Hippocampal formation (tissue), 2 donors: ENCODE results near the gene SMIM35.

ENCODE experiments used
- DNase-seq, 2 donors: peaks; one replicate each; lab custom pipeline; 2025; lab: John Stamatoyannopoulos, UW

SMIM35 gene

DNA sequence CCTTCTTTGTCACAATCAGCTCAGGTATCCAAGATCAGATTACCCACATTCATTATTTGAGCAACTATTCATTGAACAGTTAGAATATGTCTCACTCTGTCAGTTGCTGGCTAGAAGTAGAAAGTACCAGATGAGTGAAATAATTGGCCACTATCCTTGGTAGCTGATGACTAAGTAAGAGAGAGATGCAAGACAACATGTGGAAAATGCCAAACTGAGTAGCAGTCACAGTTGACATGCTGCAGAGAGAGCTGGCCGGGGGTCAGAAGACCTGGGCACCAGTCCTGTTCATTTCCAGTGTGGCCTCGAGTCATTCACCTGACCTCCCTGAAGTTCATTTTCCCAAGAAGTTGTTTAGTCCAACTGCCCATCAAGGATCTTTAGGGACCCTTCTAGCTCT is 22.5 kb upstream of the SMIM35 start:
- no peak for DNase-seq

DNA sequence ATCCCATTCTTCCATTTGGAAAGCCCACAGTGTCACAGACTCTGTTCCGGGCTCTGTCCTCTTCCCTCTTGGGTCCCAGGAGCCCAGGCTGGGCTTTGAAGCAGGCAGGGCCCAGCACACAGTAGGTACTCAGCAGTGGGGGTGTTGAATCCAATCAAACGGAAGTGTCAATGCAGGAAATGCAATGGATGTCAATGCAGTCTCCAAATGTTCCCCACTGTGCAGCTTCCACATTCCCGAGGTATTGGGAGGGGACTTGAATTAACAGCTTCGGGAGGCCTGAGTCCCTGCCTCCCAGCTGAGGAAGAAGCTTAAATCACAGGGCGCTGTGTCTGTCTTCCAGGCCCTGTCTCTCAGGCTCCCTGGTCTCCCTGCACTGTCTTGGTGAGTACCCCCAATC is 21.8 kb upstream of the SMIM35 start:
- DNase-seq = no peak

DNA sequence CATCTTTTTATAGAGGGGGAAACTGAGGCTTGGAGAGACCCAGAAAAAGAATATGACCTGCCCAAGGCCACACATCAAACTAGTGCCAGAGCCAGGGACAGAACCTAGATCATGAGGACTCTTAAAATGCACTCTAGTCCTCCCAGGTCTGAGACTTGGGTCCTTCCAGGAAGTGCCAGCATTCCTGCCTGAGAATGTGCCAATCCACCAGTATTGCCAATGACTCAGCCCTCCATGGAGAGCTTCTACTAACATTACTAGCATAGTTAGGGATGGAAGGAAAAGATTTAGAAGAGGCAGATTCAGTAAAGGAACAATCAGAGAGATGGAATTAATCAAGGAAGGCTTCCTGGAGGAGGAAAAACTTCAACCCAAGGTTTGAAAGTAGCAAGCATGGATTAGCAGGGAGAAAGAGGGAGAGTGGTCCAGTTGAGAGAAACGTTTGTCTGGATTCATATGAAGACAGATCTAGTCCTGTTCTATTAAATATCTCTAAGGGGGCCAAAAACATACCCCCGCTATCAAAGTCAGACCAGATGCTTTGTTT is 20.1 kb upstream of the SMIM35 start:
- no peak for DNase-seq

DNA sequence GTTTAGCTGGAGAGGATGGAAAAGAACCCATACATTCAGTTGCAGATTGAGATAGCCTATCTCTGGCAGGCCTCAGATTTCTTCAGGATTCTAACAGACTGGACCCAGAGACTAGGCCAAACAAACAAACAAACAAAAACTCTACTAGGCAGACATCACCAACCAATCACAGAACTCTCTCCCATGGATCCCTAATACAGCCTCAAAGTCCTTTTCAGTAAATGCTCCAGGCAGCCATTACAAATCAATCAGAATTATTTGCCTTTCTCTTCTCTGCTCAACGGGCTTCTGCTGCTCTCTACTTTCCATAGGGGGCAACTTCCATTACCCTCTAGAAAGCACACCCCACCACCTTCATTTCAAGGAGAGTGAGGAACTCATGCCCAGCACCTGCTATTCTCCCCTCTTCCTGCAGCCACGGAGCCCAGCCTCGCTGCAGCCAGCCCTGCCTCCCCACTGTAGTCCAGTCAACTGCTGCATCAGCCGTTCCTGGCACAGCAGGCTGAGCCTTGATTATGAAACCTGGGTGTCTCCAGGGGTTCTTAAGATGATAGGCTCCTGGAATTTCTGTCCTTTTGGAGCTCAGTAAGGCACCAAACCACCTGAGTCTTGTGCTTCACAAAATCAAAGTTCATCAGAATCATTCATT is 19.0 kb upstream of the SMIM35 start:
- DNase-seq = no peak

- no peak for DNase-seq
These were observed 17.7 kb upstream of the SMIM35 start for GRCh38 chr11:118104491-118104890.

DNA sequence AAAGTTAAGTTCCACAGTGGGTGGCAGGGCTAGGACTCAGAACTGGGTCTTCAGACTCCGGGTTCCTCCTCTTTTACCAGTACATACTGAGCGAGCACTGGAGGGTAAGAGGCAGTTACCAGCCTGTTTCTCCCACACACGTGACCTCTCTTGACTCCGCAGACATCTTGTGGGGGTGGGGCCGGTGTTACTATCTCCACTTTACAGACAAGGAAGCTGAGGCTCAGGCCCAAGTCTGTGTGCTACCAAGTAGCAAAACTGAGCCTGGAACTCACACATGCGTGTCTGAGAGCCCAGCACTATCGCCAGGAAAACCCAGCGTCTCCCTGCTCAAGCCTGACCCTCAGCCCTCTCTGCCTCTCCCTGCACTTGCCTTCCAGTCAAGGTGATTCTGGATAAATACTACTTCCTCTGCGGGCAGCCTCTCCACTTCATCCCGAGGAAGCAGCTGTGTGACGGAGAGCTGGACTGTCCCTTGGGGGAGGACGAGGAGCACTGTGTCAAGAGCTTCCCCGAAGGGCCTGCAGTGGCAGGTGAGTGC is 16.0 kb upstream of the SMIM35 start:
- DNase-seq = no peak

- DNase-seq = no peak
These were observed 14.0 kb upstream of the SMIM35 start for GRCh38 chr11:118100691-118101232.

DNA sequence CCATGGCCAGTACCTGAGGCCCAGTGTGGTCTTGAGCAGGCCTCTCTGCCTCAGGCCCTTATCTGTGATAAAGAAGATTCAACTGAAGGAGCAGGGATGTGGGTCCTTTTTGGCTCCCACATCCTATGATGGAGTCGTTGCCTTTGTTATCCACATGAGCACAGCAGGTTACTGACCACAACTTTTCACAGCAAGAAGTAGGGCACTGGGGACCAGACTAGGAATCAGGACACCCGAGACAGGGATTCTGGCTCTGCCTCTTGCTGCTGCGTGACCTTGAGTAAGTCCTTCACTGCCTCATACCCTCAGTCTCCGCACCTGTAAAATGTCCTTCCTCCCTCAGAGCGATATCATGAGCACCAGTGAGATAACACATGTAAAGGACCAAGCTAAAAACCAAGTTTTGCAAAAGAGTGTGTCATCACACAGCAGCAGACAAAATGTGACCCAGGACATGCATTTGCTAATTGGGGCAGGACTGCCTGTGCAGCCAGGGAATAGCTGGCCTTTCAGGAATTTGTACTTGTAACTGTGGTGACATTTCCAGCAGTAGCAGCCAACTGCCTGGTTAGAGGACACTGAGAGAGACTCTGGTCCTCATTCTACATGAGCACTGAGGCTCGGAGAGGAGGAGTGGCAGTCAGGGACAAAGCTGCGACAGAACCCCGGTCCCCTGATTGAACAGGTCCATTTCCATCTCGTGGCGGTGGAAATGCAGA is 13.2 kb upstream of the SMIM35 start:
- DNase-seq = no peak

DNA sequence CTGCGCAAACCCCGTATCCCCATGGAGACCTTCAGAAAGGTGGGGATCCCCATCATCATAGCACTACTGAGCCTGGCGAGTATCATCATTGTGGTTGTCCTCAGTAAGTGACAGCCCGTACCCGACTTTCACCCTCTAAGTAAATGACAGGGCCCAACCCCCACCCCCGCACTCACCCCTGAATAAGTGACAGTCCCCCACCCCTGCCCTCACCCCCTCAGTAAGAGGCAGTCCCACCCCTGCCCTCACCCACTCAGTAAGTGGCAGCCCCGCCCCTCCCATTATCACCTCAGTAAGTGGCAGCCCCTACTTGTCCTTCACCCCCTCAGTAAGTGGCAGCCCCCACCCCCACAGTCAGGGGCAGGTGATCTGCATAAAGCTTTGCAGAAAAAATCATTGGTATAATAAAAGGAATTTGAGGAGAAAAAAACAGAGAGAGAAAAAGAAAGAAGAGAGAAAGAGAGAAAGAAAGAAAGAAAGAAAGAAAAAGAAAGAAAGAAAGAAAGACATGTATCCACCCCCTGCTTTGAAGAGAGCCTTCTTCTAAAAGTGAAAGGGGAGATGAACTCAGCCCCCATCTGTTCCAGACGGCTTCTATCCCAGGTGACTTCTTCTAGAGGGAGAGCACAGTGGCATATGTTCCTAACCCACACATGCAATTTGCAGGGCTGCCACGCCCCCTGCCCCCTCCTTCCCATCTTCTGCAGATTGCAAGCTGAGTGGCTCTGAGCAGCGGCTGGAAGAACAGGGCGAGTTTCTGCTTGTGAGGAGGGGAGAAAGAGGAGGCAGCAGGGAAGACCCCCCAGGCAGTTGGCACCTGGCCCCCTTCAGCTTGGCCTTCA is 12.5 kb upstream of the SMIM35 start:
- DNase-seq = no peak

GRCh38 chr11:118095967-118096367 is 9.2 kb upstream of the SMIM35 start:
- DNase-seq = no peak

DNA sequence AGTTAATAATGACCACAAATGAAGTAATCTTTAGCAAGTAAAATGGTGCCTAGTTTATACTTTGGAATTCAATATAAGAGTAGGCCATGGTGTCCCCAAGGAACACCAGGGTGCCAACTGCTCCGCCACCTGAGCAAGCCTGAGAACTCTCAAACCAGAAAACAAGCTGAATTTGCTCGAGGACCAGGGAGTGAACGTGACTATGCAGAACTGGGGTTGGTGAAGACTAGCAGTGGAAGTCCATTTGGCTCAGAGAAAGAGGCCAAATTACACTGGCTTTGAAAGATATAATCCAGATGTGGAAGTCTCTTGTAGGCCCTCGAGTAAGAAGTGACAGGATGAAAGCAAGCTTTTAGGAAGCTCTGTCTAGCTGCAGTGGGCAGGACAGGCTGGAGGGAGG is 8.7 kb upstream of the SMIM35 start:
- DNase-seq = no peak

GRCh38 chr11:118092907-118093571 is 6.3 kb upstream of the SMIM35 start:
- no peak for DNase-seq

- no peak for DNase-seq
These were observed 4.9 kb upstream of the SMIM35 start for GRCh38 chr11:118091690-118092089.

DNA sequence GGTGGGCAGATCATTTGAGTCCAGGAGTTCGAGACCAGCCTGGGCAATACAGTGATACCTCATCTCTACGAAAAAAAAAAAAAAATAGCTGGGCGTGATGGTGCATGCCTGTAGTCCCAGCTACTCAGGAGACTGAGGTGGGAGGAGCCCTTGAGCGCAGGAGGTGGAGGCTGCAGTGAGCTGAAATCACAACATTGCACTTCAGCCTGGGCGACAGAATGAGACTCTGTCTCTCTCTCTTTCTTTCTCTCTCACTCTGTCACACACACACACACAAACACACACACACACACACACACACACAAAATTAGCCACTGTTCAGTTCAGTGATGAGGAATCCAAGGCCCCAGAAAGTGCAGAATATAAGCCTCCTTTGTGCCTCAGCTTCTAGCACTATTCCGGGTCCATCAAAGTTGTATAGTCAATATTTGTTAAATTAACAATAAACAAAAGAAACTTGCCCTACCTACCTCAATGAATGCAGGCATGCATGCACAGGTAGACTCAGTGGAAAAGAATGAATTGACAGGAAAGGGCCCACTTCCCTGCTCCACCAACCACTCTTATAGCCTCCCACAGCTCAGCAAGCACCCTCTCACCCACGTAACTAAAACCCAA is 3.9 kb upstream of the SMIM35 start:
- no peak for DNase-seq

- DNase-seq = no peak
These were observed 1.8 kb upstream of the SMIM35 start for GRCh38 chr11:118088531-118088930.

GRCh38 chr11:118087931-118088330 is 1.2 kb upstream of the SMIM35 start:
- DNase-seq = no peak

DNA sequence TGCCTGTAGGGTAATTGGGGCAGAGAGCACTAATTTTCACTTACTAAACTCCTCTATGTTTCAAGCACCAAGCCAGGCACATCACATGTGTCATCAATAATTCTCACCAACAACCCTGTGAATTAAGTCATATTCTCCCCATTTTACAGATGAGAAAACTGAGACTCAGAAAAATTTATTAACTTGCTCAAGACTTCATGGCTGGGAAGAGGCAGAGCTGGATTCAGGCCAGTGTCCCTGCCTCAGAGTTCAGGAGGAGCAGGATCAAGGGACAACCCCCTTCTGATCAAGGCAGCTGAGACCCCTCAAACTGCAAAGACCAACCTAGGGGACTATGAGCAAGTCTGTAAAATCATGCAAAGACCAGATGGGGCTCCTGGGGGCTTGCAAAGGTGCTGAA is 2.1 kb downstream of the SMIM35 start:
- DNase-seq = no peak

DNA sequence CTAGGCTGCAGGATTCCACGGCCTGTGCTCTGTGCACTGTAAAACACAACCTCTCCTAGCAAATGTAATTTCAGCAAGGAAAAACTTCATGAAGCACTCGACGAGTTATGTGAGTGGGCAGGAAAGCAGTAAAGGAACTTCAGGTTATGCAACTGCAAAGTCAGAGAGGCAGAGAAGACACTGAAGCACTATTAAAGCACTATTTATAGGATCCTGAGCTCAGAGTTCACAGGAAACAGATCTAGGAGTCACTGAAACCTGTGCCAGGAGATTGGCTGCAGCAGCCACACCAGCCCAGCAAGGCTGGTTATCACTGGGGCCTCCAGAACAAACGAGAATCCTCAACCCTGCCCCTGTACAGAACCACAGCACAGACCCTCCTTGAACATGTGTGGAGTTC is 2.5 kb downstream of the SMIM35 start:
- DNase-seq = peak in 1 of 2 donors; percentile 26

- no peak for DNase-seq
These were observed 3.7 kb downstream of the SMIM35 start for GRCh38 chr11:118082880-118083552.

- DNase-seq = no peak
These were observed 5.4 kb downstream of the SMIM35 start for GRCh38 chr11:118081241-118081958.
